Activated CD4-positive, alpha-beta T cell treated with anti-CD3 and anti-CD28 coated beads, Interleukin-2, amount 50 U/mL, for 24 hours (primary cell): ENCODE data around the gene KDM5B.
"Not testable (repeated sequence)": the region's sequence is repeated elsewhere in the genome, so short reads cannot be mapped to it uniquely, and the experiment has no call there.

ENCODE experiments used
- DNase-seq, 2 donors: peaks; one replicate each; pipeline ENCODE4 v3.0.0-alpha.2; 2020; ENCODE audit warnings: low read depth in 1 of 2, low spot score in 1 of 2

Gene KDM5B

DNA sequence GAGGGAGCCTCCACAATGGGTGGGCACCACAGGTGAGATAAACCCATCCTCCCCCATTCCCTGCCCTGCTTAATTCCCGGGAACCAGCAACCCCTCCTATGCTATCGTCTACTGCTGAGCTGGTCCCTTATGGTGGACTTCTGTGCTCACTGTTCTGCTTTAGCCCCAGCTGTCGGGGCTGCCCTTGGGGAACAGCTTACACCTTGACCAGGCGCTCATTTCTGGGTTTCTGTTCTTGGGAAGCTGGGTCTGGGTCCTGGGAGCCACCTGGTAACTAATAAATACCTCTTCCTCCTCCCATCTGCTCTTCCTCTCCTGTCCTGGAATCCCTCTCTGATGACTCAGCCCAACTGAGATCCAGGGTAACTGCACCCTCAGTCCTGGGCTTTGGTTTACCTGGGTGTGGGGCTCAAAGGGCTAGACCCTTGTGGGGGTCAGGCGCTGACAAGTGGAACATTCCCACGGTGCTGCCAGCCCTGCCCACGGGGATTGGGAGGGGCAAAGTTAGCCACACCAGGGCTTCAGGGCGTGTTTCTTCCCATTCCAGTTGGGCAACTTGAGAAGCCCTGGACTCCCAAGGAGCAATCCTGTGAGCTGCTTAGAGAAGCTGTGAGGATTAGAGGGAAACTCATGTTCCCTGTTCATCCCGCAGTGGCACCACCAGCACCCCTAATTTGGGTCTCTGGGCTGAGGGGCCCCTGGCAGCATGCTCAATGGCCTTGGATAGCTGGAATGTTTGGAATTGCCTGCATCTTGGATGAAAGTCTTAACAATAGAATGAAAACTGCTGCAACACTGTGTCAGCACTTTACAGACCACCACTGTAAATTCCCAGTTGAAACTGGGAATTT, 4.2 kb upstream of the KDM5B start:
- DNase-seq: no peak

- no peak for DNase-seq
These were observed 3.3 kb upstream of the KDM5B start for GRCh38 chr1:202811296-202812175.

GRCh38 chr1:202810615-202811295, 2.5 kb upstream of the KDM5B start, which contains the start of gene PCAT6:
TSS of gene PCAT6 (plus strand) at chr1:202810954.
- DNase-seq: peak; percentile 68 to 84

DNA sequence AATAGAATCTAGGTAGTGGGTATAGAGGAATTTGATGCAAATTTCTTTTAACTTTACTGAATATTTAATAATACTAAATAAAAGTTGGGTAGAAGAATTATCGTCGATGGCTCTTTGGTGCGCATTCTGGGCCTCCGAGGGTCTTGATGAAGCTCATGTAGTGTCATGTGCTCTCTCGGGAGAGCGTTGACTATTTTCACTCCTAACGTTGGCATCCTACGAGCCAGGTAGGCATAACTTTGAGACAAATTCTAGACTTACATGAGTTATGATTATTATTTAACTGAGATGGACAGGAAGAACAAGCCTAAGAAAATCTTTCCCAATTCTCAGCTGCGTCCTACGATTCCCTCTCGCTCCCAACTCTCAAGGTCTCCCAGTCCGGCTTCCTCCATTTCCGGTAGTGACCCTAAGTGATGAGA, 2.0 kb upstream of the KDM5B start:
- DNase-seq: no peak

DNA sequence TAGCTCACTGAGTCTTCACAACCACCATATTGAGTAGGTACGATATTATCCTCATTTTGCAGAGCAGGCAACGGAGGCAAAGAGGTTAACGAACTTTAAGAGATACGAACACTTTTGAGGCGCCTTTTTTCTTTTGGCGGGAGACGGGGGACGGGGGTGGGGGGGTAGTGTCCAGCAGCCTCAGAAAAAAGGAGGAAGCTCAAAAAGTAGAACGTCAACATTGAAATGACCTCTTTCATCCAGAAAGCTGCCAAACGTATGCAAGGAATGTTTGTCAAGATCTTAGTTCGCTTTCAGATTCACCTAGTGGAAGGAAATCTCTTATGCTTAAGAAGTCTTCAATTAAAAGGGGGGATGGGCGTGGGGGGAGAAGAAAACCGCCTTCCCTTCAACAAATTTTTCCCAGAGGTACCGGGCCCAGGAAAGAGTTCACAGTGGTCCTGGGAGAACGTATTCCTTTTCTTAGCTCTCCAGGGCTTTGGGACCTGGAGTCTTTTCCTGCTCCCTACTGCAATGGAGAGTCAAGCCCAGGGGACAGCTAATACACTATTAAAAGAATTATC, 1.5 kb upstream of the KDM5B start:
- no peak for DNase-seq

DNA sequence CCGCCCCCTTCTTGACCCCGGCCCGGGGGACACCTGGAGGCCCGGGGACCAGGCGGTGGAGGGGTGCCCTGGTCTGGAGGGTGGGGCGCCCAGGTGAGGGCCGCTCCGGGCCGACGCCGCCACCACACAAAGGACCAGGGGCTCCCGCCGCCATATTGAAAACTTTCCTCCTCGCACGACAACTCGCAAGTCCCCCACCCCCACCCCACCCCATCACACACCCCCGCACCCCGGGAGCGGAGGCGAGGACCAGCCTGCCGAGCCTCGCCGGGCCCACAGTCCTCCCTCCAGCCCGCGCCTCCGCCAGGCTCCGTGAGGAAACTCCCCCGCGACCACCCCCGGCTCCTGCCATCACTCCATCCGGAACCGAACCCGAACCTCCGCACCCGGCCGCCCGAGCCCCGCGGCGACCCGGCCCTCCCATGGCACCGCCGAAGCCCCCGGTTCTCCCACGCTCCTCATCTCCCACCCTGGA, 733 bp downstream of the KDM5B start:
- peak in 1 of 2 donors; percentile 32 for DNase-seq

GRCh38 chr1:202806845-202807450, 1.3 kb downstream of the KDM5B start:
- DNase-seq: no peak

DNA sequence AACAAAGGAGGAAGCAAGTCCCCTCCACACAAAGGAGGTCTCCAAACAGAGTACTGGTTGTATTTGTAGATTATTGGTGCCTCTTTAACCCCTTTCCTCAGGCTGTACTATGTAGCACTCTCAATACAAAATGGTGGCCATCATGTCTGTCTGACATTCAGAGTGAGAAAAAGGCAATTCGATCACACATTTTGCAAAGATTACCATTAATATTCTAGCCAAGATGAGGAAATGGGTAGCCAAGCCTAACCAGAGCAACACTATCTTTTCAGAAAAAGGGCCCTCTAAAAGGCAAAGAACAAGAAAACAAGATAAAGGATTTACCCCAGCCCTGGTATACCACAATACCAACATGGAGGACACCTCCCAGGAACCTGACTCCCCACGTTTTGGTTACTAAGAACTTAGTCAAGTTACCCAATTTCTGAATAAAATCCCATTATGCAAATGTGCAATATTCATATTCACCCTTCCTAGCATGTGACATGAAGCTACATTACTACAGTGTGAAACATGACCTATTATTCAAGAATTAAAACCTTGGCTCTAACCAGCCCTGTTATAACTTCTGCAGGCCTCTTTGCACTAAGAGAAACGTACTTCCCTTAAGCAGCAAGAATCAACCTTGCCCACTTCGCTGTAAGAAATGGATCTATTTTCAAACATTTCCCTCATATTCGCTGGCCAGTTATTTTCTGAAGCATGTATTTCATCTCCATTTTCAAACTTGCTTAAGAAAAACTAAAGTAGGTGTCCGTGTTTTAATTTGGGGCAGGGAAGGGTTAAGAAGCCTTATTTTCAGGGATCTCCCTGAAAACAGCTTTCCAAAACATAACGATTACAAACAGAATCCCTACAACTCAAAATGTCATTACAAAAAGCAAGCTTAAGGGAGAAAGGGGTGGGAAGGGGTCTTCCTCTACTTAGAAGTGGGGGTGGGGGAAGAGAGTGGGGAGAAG, 2.1 kb downstream of the KDM5B start:
- no peak for DNase-seq

GRCh38 chr1:202804126-202804525, 4.1 kb downstream of the KDM5B start:
- DNase-seq: no peak

GRCh38 chr1:202802998-202803932, 5.0 kb downstream of the KDM5B start:
- no peak for DNase-seq

DNA sequence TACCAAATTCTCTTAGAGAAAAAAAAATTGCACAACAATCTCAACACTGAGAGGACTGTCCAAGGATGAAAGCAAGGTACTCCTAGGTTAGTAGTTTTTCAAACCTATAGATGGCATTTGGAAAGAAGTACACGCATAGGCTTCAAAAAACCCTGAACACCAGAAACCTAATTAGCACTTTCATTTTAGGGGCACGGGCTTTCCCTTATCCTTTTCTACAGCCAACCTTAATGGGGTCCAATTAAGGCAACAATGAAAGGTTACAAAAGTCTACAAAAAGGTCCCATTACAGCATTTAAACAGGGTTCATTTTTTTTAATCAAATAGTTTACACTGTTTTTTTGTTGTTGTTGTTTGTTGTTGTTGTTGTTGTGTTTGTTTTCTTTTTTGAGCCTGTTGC, 6.2 kb downstream of the KDM5B start:
- DNase-seq: no peak

DNA sequence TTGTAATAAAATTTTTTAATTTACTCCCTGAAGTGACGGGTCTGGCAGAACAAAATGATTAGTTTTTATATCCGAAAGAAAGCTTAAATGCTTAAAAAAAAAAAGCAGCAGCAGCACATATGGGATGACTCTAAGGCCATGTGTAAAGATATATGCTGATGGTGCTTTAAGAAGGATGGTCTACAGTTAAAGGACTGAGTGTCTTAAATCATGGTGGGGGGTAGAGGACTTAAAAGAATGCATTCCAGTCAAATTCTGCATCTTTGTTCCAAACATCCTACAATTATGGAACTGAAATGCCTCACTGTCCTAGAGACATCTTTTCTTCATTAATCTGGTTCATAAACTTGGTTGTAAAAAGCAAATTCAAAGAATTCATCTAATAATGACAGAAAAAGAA, 7.0 kb downstream of the KDM5B start:
- DNase-seq: no peak

- DNase-seq: no peak
These were observed 7.5 kb downstream of the KDM5B start for GRCh38 chr1:202800742-202801141.

DNA sequence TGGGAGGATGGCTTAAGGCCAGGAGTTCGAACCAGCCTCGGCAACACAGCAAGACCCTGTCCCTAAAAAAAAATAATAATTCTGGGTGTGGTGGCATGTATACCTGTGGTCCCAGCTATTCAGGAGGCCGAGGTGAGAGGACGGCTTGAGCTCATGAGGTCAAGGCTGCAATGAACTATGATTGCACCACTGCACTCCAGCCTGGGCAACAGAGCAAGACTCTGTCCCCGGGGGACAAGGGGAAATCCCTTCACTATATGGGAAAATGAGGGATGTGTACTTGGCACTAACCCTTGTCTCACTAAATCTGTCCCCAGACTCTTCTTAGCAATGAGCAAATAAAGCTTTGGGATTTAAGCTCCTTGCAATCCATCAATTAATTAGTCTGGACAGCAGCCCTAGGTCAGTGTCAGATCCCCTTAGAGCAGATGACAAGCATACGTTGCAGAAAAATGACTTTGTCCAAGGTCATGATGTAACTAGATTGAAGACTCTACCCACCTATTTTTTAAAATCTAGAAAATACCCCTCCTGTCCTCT, 9.4 kb downstream of the KDM5B start:
- DNase-seq: no peak

DNA sequence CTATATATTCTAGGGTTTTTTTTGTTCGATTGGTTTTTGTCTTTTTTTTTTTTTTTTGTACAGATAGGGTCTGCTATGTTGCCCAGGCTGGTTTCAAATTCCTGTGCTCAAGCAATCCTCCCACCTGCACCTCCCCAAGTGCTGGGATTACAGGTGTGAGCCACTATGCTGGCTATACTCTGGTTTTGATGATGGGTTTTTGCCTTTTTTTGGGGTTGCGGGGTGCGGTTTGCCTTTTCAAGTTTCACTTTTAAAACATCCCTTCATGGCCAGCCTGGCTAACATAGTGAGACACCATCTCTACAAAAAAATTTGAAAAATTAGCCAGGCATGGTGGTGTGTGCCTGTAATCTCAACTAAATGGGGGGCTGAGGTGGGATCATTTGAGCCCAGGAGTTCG, 10.0 kb downstream of the KDM5B start:
- no peak for DNase-seq

DNA sequence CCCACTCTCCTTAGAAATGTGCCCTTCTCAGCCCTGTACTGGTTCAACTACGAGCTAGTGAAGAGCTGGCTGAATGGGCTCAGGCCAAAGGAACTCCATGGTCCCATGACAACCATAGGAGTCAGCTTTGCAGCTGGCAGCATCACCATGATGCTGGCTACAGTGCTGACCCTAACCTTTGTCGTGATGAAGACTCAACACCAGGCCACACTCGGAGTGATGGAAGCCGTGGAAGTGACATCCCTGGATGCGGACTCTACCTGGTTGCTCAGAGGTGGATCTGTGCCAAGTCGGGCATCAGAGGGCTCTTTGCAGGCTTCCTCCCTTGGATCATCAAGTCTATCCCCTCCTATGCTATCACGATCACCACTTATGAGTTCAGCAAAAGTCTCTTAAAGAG, 11.6 kb downstream of the KDM5B start:
- DNase-seq: no peak

- DNase-seq: not testable (repeated sequence)
These were observed 13.3 kb downstream of the KDM5B start for GRCh38 chr1:202794931-202795330.
